Fibroblast of skin of scalp (primary cell): Measurements from ENCODE around the gene G6PC1. TPM values are rescaled to one million over a fixed set of nuclear protein-coding genes. Genes with fewer than 3 reads are reported as not detected.
"Not testable (repeated sequence)": the region's sequence is repeated elsewhere in the genome, so short reads cannot be mapped to it uniquely, and the experiment has no call there.

Source experiments
- DNase-seq: peaks from one replicate; pipeline ENCODE4 v3.0.0-alpha.2; 2013
- polyA plus RNA-seq, 2 experiments: library from polyadenylated mRNA; unstranded; fragments of 120-200 nt; gene quantifications; one replicate each; pipeline ENCODE4 v1.2.1, GENCODE V29; 2013; ENCODE audit not compliant: insufficient read length in 2 of 2

Gene G6PC1
- polyA plus RNA-seq (2013, experiment 1 of 2; ENCODE audit: insufficient read length): not detected
- not detected for polyA plus RNA-seq (2013, experiment 2 of 2; ENCODE audit: insufficient read length)

DNA sequence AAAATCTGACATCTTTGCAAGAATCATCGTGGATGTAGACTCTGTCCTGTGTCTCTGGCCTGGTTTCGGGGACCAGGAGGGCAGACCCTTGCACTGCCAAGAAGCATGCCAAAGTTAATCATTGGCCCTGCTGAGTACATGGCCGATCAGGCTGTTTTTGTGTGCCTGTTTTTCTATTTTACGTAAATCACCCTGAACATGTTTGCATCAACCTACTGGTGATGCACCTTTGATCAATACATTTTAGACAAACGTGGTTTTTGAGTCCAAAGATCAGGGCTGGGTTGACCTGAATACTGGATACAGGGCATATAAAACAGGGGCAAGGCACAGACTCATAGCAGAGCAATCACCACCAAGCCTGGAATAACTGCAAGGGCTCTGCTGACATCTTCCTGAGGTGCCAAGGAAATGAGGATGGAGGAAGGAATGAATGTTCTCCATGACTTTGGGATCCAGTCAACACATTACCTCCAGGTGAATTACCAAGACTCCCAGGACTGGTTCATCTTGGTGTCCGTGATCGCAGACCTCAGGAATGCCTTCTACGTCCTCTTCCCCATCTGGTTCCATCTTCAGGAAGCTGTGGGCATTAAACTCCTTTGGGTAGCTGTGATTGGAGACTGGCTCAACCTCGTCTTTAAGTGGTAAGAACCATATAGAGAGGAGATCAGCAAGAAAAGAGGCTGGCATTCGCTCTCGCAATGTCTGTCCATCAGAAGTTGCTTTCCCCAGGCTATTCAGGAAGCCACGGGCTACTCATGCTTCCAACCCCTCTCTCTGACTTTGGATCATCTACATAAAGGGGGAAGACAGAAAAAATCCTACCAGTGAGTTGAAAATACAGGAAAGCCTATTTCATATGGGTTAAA is at the start of gene G6PC1:
Gene G6PC1, plus strand, starts transcription at position 340 of the 872 bp plus-strand sequence. Its CDS starts 78 bp downstream, at position 418.
- no peak for DNase-seq

DNA sequence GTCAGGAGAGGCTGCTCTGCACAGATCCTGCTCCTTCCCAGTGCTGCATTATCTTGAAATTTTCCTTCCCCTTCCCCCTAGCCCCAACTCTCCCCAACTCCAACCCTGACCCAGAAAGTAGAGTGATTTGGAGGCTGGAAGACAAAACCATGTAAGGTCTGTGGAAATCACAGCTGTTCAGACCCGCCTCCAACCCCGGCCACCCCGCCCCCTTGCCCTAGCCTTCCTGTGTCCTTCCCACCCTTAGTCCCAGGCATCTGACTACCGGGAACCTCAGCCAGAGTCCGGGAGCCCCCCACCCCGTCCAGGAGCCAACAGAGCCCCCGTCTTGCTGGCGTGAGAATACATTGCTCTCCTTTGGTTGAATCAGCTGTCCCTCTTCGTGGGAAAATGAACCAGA is 49.6 kb upstream of the G6PC1 start, which contains the start of gene AOC3:
Gene AOC3, plus strand, starts transcription at position 246 of the 400 bp plus-strand sequence. Its CDS starts 145 bp downstream, at position 391.
- no peak for DNase-seq

DNA sequence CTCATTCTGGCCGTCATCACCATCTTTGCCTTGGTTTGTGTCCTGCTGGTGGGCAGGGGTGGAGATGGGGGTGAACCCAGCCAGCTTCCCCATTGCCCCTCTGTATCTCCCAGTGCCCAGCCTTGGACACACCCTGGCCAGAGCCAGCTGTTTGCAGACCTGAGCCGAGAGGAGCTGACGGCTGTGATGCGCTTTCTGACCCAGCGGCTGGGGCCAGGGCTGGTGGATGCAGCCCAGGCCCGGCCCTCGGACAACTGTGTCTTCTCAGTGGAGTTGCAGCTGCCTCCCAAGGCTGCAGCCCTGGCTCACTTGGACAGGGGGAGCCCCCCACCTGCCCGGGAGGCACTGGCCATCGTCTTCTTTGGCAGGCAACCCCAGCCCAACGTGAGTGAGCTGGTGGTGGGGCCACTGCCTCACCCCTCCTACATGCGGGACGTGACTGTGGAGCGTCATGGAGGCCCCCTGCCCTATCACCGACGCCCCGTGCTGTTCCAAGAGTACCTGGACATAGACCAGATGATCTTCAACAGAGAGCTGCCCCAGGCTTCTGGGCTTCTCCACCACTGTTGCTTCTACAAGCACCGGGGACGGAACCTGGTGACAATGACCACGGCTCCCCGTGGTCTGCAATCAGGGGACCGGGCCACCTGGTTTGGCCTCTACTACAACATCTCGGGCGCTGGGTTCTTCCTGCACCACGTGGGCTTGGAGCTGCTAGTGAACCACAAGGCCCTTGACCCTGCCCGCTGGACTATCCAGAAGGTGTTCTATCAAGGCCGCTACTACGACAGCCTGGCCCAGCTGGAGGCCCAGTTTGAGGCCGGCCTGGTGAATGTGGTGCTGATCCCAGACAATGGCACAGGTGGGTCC is 49.0 kb upstream of the G6PC1 start:
- not testable (repeated sequence) for DNase-seq

DNA sequence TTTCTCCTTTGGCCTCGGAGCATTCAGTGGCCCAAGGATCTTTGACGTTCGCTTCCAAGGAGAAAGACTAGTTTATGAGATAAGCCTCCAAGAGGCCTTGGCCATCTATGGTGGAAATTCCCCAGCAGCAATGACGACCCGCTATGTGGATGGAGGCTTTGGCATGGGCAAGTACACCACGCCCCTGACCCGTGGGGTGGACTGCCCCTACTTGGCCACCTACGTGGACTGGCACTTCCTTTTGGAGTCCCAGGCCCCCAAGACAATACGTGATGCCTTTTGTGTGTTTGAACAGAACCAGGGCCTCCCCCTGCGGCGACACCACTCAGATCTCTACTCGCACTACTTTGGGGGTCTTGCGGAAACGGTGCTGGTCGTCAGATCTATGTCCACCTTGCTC is 48.2 kb upstream of the G6PC1 start:
- no peak for DNase-seq

DNA sequence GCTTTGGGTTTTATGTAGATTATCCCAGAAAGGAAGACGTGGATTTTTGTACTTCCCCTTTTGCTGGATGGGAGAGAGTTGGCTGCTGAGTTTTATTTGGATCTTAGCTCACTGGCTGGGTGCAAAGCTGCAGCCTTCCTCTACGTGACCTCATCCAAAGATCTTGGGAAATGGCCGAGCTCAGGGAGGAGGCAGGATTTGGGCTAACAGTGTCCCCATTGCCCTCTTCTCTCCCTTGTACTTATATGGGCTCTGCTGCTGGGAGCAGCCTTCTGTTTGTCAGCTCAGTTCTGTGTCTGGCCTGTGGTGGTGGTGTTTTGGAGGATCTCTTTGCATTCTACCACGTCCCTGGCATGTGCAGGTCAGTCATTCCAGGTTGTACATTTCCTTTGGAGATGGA is 47.6 kb upstream of the G6PC1 start:
- no peak for DNase-seq

DNA sequence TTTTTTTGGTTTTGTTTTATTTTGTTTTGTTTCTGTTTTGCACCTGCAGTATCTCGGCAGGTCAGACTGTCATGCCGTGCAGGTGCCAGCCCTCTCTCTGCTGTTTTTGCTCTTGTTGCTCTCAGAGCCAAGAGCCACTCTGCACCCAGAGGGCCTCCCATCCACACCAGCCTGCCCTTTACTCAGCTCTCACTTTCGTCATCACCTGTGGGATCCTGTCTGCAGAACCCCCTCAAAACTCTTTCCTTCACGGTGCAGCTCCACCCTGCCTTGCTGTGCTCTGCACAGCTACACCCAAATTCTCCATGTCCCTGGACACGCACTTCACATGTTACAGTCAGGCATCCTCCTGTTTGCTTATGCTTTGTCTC is 47.0 kb upstream of the G6PC1 start:
- no peak for DNase-seq

DNA sequence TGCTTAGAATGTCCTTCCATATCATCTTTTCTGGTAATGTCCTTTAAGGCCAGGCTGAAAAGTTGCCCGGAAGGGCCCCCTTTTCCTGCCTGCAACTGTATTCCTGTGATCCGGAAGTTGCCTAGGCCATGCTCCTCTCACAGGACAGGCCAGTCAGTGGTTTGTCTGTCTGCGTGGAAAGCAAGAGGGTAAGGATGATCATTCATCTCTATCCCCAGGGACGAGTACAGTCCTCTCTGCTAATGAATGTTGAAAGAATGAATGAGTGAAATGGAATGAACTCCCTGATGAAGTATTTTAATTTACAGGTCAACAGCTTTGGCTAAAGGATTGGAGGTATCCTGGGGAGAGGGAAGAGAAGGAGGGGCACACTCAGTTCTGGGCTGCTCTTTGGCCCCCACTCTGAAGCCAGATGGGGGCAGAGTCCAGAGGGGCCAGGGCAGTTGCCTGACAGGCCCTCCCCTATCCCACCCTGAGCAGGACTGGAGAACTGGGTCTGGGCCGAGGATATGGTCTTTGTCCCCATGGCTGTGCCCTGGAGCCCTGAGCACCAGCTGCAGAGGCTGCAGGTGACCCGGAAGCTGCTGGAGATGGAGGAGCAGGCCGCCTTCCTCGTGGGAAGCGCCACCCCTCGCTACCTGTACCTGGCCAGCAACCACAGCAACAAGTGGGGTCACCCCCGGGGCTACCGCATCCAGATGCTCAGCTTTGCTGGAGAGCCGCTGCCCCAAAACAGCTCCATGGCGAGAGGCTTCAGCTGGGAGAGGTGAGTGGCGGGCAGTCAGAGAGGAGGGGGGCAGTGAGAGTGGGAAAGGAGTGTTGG is 46.4 kb upstream of the G6PC1 start:
- DNase-seq: no peak

DNA sequence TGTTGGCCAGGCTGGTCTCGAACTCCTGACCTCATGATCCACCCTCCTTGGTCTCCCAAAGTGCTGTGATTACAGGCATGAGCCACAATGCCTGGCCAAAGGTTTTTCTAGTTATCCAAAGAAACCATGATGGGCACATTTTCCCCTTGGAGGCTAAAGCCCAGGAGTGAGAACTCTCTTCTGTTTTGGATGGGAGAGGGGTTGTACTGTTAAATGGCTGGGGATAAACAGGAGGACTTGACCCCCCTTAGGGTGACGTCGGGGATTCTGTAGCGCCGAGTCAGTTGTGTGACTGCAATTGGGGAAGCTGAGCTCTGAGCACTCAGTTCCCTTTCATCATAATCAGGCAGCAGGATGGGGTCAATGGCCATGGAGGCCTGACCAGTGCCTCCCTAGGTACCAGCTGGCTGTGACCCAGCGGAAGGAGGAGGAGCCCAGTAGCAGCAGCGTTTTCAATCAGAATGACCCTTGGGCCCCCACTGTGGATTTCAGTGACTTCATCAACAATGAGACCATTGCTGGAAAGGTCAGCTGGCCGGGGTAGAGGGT is 45.5 kb upstream of the G6PC1 start:
- DNase-seq: no peak

DNA sequence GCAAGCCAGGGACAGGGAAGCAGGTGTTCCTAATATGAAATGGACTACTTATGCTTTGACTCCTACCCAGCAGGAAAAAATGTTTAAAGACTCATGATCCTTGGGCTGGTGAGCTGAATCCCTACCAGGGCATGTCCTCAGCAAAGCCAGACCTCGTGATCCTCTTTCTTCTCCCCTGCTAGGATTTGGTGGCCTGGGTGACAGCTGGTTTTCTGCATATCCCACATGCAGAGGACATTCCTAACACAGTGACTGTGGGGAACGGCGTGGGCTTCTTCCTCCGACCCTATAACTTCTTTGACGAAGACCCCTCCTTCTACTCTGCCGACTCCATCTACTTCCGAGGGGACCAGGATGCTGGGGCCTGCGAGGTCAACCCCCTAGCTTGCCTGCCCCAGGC is 44.5 kb upstream of the G6PC1 start:
- DNase-seq: not testable (repeated sequence)

DNA sequence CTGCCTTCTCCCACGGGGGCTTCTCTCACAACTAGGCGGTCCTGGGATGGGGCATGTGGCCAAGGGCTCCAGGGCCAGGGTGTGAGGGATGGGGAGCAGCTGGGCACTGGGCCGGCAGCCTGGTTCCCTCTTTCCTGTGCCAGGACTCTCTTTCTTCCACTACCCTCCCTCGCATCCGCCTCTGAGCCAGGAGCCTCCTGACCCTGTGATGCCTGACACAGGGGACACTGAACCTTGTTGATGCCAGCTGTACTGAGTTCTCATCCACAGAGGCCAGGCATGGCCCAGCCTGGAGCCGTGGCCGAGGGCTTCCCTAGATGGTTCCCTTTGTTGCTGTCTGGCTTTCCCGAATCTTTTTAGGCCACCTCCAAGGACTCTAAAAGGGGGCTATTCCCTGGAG is 44.1 kb upstream of the G6PC1 start:
- DNase-seq: not testable (repeated sequence)

DNA sequence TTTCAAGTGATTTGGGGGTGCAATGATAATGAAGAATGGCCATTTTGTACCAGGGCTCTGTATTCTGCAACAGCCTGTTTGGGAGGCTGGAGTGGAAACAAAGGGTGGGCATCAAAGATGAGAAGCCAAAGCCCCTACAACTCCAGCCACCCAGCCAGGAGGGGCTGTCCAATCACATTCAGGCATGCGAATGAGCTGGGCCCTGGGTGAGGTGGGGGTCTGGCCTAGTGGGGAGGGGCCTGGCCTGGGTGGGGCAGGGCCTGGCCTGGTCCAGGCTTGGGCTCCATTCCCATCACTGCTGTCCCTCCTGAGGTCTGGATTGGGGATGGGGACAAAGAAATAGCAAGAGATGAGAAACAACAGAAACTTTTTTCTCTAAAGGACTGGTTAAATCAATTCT is 43.2 kb upstream of the G6PC1 start:
- no peak for DNase-seq

DNA sequence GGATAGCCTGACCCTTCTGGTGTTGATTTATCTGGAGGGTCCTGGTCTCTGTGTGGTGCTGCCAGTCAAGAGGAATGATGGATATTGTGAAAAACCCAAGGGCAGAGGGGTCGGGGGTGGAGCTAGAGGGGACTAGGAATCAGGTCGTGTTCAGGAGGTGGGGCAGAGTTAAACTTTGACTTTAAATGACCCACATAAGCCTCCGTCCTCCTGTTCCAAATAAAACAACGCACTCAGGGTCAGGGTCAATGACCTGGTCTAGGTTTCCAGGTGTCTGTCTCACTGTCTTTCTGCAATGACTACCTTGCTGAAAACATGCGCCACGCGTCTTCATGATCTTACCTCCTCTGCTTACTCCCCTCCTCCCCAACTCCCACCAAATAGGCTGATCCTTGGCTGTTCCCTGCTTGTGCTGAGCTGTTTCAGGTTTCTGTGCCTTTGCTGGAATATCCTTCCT is 34.9 kb upstream of the G6PC1 start:
- no peak for DNase-seq

DNA sequence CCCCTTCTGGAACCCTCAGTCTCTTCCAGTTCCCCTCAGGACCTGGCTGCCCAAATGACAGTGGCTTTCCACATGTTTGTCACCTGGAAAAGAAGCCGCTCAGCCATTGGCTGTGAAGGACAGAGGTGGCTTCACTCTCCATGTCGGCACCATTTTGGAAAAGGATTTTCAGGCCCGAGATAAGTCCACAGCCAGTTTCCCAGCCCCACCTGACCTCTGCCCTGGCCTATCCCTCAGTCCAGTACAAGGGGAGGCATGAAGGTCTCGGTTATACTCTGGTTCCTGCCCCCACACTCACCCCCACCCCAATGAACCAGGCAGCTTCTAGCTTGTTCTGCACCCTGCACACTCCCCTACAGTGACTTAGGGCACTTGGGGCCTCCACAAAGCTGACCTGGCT is 34.4 kb upstream of the G6PC1 start:
- no peak for DNase-seq

DNA sequence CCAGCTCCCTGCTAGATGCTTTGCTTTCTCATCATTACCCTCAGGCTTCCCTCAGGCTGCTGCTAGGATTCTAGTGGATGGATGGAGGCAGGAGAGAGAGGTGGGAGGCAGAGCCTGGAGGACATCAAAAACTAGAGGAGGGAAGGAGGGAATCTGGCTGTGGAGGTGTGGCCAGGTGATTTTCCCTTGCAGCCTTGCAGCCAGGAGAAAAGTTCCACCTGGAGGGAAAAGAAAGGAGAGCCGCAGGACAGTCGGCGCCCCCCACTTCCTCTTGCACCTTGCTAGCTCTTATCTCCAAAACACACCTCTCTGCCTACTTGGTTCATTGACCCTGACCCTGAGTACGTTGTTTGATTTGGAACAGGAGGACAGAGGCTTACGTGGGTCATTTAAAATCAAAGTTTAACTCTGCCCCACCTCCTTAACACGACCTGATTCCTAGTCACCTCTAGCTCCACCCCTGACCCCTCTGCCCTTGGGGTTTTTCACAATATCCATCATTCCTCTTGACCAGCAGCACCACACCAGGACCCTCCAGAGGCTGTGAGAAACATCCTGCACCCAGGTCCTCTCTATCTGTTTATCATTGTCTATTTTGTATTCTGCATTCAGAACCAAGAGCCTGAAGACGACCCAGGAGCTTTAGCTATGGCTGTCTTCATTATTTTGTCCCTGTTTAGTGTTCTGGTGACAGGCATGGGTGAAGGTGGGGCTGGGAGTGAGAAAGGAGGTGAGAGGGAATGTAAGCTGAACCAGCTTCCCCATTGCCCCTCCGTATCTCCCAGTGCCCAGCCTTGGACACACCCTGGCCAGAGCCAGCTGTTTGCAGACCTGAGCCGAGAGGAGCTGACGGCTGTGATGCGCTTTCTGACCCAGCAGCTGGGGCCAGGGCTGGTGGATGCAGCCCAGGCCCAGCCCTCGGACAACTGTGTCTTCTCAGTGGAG is 33.7 kb upstream of the G6PC1 start:
- DNase-seq: no peak

DNA sequence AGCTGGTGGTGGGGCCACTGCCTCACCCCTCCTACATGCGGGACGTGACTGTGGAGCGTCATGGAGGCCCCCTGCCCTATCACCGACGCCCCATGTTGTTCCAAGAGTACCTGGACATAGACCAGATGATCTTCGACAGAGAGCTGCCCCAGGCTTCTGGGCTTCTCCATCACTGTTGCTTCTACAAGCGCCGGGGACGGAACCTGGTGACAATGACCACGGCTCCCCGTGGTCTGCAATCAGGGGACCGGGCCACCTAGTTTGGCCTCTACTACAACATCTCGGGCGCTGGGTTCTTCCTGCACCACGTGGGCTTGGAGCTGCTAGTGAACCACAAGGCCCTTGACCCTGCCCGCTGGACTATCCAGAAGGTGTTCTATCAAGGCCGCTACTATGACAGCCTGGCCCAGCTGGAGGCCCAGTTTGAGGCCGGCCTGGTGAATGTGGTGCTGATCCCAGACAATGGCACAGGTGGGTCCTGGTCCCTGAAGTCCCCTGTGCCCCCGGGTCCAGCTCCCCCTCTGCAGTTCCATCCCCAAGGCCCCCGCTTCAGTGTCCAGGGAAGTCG is 32.8 kb upstream of the G6PC1 start:
- not testable (repeated sequence) for DNase-seq

DNA sequence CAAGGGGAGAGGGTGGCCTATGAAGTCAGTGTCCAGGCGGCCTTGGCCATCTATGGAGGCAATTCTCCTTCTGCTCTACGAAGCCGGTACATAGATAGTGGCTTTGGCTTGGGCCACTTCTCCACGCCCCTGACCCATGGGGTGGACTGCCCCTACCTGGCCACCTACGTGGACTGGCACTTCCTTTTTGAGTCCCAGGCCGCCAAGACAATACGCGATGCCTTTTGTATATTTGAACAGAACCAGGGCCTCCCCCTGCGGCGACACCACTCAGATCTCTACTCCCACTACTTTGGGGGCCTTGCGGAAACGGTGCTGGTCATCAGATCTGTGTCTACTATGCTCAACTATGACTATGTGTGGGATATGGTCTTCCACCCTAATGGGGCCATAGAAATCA is 32.3 kb upstream of the G6PC1 start:
- no peak for DNase-seq

DNA sequence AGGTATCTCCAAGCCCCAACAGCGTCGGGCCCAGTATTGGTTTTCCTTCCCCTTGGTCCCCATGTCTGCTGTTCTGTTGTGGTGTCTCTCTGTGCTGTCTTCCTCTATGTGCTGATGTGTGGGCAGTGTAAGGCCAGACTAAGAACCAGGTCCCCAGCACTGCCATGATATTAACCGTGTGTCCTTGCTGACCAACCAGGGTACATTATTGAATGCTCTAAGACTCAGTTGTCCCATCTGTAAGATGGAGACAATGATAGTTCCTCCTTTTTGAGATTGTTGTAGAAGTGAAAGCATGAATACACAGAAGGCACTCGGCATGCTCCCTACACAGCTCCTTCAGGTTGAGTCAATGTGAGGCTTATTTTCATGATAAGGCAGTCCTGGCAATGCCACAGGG is 29.0 kb upstream of the G6PC1 start:
- DNase-seq: no peak

DNA sequence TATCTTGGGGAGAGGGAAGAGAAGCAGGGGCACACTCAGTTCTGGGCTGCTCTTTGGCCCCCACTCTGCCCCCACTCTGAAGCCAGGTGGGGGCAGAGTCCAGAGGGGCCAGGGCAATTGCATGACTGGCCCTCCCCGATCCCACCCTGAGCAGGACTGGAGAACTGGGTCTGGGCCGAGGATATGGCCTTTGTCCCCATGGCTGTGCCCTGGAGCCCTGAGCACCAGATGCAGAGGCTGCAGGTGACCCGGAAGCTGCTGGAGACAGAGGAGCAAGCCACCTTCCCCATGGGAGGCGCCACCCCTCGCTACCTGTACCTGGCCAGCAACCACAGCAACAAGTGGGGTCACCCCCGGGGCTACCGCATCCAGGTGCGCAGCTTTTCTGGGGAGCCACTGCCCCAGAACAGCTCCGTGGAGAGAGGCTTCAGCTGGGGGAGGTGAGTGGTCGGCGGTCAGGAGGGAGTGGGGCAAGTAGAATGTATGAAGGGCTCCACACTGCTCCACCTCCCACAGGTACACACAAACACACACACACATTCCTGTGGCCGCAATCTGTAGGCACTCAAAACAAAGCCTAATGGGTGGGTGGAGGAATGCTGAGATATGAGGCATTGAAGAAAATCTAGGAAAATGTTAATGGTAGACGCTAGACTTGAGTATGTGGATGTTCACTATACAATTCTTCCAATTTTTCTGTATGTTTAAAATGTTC is 28.2 kb upstream of the G6PC1 start:
- no peak for DNase-seq

DNA sequence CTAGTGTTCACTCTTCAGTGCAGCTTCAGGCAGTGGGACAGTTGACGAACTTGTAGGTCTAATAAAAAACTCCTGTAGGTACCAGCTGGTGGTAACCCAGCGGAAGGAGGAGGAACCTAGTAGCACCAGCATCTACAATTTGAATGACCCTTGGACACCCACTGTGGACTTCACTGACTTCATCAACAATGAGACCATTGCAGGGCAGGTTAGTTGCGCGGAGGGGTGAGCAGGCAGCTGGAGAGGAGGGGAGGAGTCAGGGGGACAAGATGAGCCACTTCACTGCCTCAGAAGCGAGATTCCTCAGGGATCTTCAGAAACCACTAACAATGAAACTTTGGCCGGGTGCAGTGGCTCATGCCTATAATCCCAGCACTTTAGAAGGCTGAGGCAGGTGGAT is 27.3 kb upstream of the G6PC1 start:
- no peak for DNase-seq
